Upper lobe of right lung (tissue), 1 donor: ENCODE results near the gene SAP25. TPM values are rescaled to one million over a fixed set of nuclear protein-coding genes. Genes with fewer than 3 reads are reported as not detected.

Source experiments
- ATAC-seq: fragments of 200-7000 bp; cut with Tn5 transposase; one replicate; pipeline ENCODE4 v1.9.1; 2020; ENCODE audit warnings: mild to moderate bottlenecking, moderate library complexity
- DNase-seq: peaks from one replicate; pipeline ENCODE4 v3.0.0-alpha.2; 2020
- H3K27ac ChIP-seq: fragments of 200-600 bp; one replicate; pipeline ENCODE4 v1.8.0; 2022
- H3K27me3 ChIP-seq: fragments of 200-600 bp; one replicate; pipeline ENCODE4 v1.8.0; 2022; ENCODE audit warnings: mild to moderate bottlenecking
- H3K36me3 ChIP-seq: fragments of 200-600 bp; one replicate; pipeline ENCODE4 v1.8.0; 2022
- H3K4me1 ChIP-seq: fragments of 200-600 bp; one replicate; pipeline ENCODE4 v1.8.0; 2022
- H3K4me3 ChIP-seq: fragments of 200-600 bp; one replicate; pipeline ENCODE4 v1.8.0; 2022; ENCODE audit warnings: mild to moderate bottlenecking
- H3K9me3 ChIP-seq: fragments of 200-600 bp; one replicate; pipeline ENCODE4 v1.8.0; 2022
- intact Hi-C: fragments of 100-400 bp; cut with DNase I; formaldehyde crosslinking; loops from one replicate; pipeline ENCODE4 v1.11.0; 2022
- total RNA-seq: library from RNA; stranded (reverse); fragmentation: NEBNext Ultra II Directional; extraction: Animal tissue kit (Norgen Biotek cat#: 25700); gene quantifications from one replicate; pipeline ENCODE4 v1.2.1, GENCODE V29; 2021
- TF ChIP-seq, protein P1 (sequence below): fragments of 200-600 bp; IDR thresholded peaks from one replicate; pipeline ENCODE4 v1.8.0; 2022; ENCODE audit warnings: antibody characterized with exemption
- donor health status: DM: no; HTN: yes; CAD: no; lungs with severe emphysema.

The SAP25 gene
- total RNA-seq, 1 donor from 2014 or later, result 6.4 TPM

DNA sequence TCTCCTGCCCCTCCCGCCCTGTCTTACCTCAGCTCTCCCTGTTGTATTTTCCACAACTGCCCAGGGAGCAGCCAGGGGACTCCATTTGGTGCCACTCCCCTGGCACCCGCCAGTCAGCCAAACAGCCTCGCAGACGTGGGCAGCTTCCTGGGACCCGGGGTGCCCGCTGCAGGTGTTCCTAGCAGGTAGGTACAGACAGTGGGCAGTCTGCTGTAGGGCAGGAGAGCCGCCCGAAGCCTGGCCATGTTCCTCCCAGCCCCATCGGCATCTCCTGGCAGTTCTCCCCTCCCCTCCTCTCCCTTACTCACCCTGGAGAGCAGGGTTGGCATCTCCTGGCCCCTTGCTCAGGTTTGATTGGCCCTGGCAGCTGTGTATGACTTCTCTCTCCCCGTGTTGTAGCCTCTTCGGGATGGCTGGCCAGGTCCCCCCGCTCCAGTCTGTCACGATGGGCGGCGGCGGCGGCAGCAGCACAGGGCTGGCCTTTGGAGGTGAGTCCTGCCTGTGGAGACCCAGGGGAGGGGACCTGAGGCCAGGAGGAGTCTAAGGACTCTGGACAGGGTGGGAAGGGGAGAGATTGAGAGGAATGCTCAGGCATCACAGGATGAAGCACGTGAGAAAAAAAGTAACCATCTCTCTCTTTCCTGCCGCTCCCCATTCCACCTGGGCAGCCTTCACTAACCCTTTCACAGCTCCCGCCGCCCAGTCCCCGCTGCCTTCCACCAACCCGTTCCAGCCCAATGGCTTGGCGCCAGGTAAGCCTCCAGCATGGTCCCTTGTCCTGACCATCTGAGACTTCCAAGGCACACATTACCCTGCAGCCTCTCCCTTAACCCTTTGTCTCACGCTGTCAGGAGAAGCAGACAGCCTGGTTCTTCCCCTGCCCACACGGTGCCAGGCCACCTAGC is 11.3 kb downstream of the SAP25 start:
- TF ChIP-seq, protein P1, sequence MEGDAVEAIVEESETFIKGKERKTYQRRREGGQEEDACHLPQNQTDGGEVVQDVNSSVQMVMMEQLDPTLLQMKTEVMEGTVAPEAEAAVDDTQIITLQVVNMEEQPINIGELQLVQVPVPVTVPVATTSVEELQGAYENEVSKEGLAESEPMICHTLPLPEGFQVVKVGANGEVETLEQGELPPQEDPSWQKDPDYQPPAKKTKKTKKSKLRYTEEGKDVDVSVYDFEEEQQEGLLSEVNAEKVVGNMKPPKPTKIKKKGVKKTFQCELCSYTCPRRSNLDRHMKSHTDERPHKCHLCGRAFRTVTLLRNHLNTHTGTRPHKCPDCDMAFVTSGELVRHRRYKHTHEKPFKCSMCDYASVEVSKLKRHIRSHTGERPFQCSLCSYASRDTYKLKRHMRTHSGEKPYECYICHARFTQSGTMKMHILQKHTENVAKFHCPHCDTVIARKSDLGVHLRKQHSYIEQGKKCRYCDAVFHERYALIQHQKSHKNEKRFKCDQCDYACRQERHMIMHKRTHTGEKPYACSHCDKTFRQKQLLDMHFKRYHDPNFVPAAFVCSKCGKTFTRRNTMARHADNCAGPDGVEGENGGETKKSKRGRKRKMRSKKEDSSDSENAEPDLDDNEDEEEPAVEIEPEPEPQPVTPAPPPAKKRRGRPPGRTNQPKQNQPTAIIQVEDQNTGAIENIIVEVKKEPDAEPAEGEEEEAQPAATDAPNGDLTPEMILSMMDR, result no peak

DNA sequence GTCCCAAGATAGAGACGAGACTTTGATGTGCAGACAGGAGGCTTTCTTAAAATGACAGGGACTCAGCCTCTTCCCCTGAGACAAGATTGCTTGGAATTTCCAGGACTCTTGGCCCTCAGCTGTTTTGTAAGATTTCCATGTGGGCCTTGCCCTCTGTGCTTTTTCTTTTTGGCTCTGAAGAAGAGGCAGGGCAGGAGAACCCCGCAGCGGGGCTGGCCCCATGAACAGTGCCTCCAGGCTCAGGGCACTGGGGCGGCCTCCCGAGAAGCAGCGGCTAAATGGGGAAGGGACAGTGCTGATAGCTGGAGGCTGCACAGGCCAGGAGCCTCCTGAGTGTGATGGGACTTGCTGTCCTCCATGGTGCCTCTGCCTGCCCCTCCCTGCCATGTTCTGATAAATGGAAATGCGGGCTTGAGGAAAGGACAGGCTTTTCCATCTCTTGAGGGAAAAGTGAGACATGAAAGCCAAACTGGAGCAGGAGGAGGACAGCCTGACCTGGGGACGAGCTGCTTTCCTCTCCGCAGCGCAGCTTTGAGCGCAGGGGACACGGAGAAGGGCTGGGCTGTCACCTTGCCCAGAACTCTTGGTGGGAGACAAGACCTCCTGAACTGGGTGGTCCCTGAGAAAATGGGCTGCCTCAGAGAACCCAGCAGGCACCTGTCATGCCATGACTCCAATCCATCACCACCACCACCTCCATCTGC is 12.1 kb downstream of the SAP25 start:
- no peak overlapping the region for H3K27ac ChIP-seq
- DNase-seq (peak; percentile 61), ATAC-seq (no peak)
- H3K27me3 ChIP-seq, result no peaks in the 10 kb centered on the region
- intact Hi-C loops, result loop anchor here (5.0 to 10.0 kb wide), 2 partner anchors 94 to 123 kb away; no protein-coding TSS in a partner anchor
- H3K4me1 ChIP-seq, result peaks cover 4% of the 10 kb centered on the region
- H3K36me3 ChIP-seq, result peaks cover 16% of the 10 kb centered on the region
- TF ChIP-seq, protein P1, result no peak
- H3K9me3 ChIP-seq, result no peaks in the 10 kb centered on the region
- no peak overlapping the region for H3K4me3 ChIP-seq

More for the DNA sequence above, 11.3 kb downstream of the SAP25 start:
- Histone ChIP-seq H3K4me1 (peaks cover 4% of the 10 kb centered on the region), H3K27ac (no peak overlapping the region), H3K27me3 (no peaks in the 10 kb centered on the region), H3K4me3 (no peak overlapping the region), H3K9me3 (no peaks in the 10 kb centered on the region), H3K36me3 (peaks cover 13% of the 10 kb centered on the region)
- ATAC-seq, result no peak
- intact Hi-C loops, result loop anchor here (5.0 to 10.0 kb wide), 2 partner anchors 95 to 122 kb away; no protein-coding TSS in a partner anchor
- DNase-seq, result peak; percentile 63

DNA sequence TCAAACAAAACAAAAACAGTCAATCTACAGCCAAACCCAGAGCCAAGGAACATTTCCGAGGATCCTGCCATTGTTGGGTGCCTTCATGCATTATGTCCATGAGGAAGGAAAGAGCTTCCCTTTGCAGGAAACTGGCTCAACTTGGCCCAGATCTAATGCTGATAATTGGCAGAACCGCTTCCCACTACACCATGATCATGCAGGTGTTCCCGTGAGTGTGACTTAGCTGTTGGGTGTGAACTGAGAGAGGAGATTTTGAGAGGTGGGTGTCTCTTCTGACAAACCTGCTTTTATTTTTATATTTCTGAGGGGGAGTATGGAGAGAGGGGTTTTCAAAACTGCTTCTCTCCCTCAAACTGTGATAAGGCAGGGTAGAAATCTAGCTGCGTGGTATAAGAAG is 14.6 kb downstream of the SAP25 start:
- peaks cover 30% of the 10 kb centered on the region for H3K36me3 ChIP-seq
- TF ChIP-seq, protein P1, result no peak
- H3K27me3 ChIP-seq, result no peaks in the 10 kb centered on the region
- ATAC-seq, result no peak
- H3K4me3 ChIP-seq, result no peak overlapping the region
- no peak for DNase-seq
- peaks cover 4% of the 10 kb centered on the region for H3K4me1 ChIP-seq
- no peaks in the 10 kb centered on the region for H3K9me3 ChIP-seq
- H3K27ac ChIP-seq, result no peak overlapping the region
- intact Hi-C loops, result no loop called here

DNA sequence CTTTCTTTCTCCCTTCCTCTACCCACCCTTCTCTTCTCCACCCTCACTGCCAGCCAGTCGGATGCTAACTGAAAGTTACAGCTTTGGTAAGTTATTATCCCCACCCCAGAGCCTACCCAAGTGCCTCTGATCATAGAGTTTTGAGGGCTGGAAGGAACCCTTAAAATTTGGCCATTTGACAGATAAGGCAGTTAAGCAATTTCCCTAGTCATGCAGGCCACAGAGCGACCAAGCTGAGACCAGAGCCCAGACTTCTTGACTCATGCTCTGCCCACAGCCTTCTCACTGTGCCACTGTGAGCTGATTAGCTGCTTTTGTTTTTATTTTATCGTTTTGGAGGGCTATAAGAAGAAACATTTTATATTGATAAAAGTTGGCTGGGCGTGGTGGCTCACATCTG is 17.2 kb downstream of the SAP25 start:
- peaks cover 33% of the 10 kb centered on the region for H3K36me3 ChIP-seq
- no peak for DNase-seq

DNA sequence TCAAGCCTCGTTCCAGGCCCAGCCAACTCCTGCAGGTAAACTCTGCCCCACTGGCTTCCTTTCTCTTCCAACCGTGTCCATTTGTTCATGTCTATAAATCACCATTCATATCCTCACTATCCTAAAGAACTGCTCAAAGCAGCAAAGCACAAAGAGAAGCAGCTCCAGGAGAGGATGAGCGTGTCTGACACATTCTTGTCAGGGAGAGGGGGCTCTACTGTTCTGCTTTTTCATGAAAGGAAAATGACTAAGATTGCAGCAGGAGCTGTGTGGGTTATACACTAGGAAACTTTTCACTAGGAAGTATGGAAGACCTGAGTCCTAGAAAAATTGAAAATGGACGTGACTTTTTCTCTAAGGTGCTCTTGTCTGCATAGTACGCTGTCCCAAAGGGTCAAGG is 18.0 kb downstream of the SAP25 start:
- intact Hi-C loops, result no loop called here
- TF ChIP-seq, protein P1, result no peak
- DNase-seq (no peak), ATAC-seq (no peak)
- Histone ChIP-seq H3K27ac (peak overlapping the region; percentile 3), H3K4me3 (no peak overlapping the region), H3K27me3 (no peaks in the 10 kb centered on the region), H3K36me3 (peaks cover 34% of the 10 kb centered on the region), H3K9me3 (no peaks in the 10 kb centered on the region), H3K4me1 (peaks cover 4% of the 10 kb centered on the region)

More for the DNA sequence above, 17.2 kb downstream of the SAP25 start:
- H3K4me3 ChIP-seq, result no peak overlapping the region
- TF ChIP-seq, protein P1, result no peak
- no peaks in the 10 kb centered on the region for H3K9me3 ChIP-seq
- peak overlapping the region; percentile 3 for H3K27ac ChIP-seq
- ATAC-seq, result peak; percentile 63
- intact Hi-C loops, result no loop called here
- H3K27me3 ChIP-seq, result no peaks in the 10 kb centered on the region
- H3K4me1 ChIP-seq, result peaks cover 4% of the 10 kb centered on the region
